NCI-H226 (cell line): ENCODE results near the gene FNDC3B.

Experiments
- DNase-seq: peaks from one replicate; pipeline ENCODE4 v3.0.0-alpha.2; 2015

The FNDC3B gene

GRCh38 chr3:172296975-172297332 is 257.6 kb downstream of the FNDC3B start:
- no peak for DNase-seq

- DNase-seq, result no peak
These were observed 258.9 kb downstream of the FNDC3B start for GRCh38 chr3:172298247-172298646.

- DNase-seq, result no peak
These were observed 260.8 kb downstream of the FNDC3B start for GRCh38 chr3:172300187-172300586.

- no peak for DNase-seq
These were observed 261.5 kb downstream of the FNDC3B start for GRCh38 chr3:172300862-172301261.

- no peak for DNase-seq
These were observed 262.8 kb downstream of the FNDC3B start for GRCh38 chr3:172302203-172302602.

GRCh38 chr3:172303181-172303580 is 263.8 kb downstream of the FNDC3B start:
- DNase-seq, result no peak

- DNase-seq, result no peak
These were observed 264.7 kb downstream of the FNDC3B start for GRCh38 chr3:172303941-172304558.

GRCh38 chr3:172305552-172305951 is 266.2 kb downstream of the FNDC3B start:
- DNase-seq, result peak; percentile 49

GRCh38 chr3:172305974-172306373 is 266.6 kb downstream of the FNDC3B start:
- no peak for DNase-seq

GRCh38 chr3:172307141-172307560 is 267.8 kb downstream of the FNDC3B start:
- peak; percentile 51 for DNase-seq

GRCh38 chr3:172309059-172309458 is 269.7 kb downstream of the FNDC3B start:
- no peak for DNase-seq

- DNase-seq, result no peak
These were observed 270.5 kb downstream of the FNDC3B start for GRCh38 chr3:172309741-172310427.

GRCh38 chr3:172310428-172310760 is 271.0 kb downstream of the FNDC3B start:
- DNase-seq, result no peak

GRCh38 chr3:172311217-172311616 is 271.8 kb downstream of the FNDC3B start:
- no peak for DNase-seq

- DNase-seq, result no peak
These were observed 272.6 kb downstream of the FNDC3B start for GRCh38 chr3:172312001-172312400.

GRCh38 chr3:172312711-172313110 is 273.3 kb downstream of the FNDC3B start:
- no peak for DNase-seq

- DNase-seq, result no peak
These were observed 274.3 kb downstream of the FNDC3B start for GRCh38 chr3:172313671-172314070.

GRCh38 chr3:172314591-172315160 is 275.3 kb downstream of the FNDC3B start:
- DNase-seq, result no peak

- peak; percentile 35 for DNase-seq
These were observed 276.2 kb downstream of the FNDC3B start for GRCh38 chr3:172315401-172316091.

GRCh38 chr3:172316758-172317157 is 277.4 kb downstream of the FNDC3B start:
- DNase-seq, result no peak

GRCh38 chr3:172317481-172317880 is 278.1 kb downstream of the FNDC3B start:
- DNase-seq, result no peak

- DNase-seq, result peak; percentile 73
These were observed 278.6 kb downstream of the FNDC3B start for GRCh38 chr3:172317984-172318383.

- no peak for DNase-seq
These were observed 280.2 kb downstream of the FNDC3B start for GRCh38 chr3:172319595-172319994.

GRCh38 chr3:172320468-172320867 is 281.1 kb downstream of the FNDC3B start:
- no peak for DNase-seq
